GM18511 (cell line): ENCODE results near the gene PCBP3.
"Not testable (repeated sequence)": the region's sequence is repeated elsewhere in the genome, so short reads cannot be mapped to it uniquely, and the experiment has no call there.

Experiments
- ATAC-seq: cut with Tn5 transposase; IDR thresholded peaks from one replicate; pipeline ENCODE4 v1.9.1; 2021; ENCODE audit warnings: mild to moderate bottlenecking, moderate library complexity; ENCODE audit not compliant: unreplicated experiment

Gene PCBP3

DNA sequence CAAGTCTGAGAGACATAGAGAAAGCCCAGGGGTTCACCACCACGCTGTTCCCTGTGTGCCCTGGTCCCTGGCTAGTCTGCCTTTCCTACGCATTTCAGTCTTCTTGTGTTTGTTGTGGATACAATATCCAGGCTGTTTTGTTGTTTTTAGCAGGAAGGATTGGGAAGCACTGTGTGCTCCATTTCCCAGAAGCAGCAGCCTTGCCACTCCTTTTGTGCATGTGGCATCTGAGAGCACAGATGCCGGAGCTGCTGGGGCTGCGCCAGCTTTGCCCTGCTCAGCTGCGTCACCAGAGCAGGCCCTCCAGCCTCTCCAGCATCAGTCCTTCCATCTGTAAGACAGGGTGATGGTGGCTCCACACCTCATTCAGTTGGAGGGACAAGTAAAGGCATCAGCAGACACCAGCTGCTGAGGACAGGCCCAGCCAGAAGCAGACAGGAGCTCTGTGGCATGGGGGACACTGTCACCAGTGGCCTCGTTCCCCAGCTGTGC lies 243.6 kb downstream of the PCBP3 start:
- ATAC-seq = no peak

DNA sequence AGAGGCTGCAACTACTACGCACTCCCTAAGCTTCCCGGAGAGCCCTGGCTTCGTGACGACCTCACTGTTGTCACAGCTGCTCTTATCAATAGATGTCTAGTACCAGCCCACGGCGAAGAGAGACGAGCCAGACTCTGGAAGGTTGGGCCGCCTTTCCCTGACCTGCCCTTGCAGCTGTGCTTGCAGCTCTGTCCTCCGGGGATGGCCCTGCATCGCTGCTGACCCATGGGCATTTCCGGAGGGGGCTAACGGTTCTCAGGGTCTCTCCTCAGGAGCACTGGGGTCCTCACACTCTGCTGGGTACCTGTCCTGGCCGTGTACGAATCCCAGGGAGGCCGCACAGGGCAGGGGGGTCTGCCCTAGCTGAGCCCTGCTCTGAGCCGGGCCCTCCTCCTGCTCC lies 244.3 kb downstream of the PCBP3 start:
- ATAC-seq = no peak

DNA sequence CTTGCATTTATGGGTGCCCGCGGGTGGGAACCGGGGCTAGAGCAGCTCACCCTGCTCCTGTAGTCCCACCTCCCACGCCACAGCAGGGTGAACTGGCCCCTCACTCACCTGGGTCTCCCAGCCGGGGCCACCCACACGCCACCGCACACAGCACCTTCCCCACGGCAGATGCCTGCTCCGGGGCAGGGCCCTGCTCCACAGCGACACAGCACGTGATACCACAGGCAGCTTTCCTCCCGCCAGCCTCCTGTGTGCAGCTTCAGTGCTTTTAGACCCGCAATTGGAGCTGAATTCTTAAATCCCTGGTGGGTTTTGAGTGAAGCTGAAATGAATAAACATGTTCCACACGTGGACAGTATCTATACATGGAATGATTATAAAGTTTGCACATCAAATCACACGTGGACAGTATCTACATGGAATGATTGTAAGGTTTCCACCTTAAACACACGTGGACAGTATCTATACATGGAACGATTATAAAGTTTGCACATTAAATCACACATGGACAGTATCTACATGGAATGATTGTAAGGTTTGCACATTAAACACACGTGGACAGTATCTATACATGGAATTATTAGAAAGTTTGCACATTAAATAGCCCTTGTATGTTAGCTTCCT lies 245.0 kb downstream of the PCBP3 start:
- no peak for ATAC-seq

DNA sequence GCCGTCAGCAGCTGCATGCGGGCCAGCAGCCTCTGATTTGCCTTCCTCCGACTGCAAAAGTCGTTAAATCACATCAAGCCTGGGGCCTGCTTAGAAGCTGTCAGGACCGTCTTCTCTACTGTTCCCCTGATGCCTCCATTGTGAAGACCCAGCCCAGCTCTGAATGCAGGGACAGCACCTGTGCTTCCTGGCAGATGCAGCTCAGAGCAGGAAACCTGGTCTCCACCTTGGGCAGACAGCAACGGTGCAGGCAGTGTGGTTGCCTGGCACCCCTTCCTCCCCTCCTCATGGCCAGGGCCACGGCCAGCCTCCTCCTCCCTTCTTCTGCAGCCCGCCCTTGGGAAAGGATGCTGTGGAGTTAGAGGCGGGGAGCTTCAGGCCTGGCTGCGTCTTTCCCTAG lies 245.7 kb downstream of the PCBP3 start:
- ATAC-seq = no peak

DNA sequence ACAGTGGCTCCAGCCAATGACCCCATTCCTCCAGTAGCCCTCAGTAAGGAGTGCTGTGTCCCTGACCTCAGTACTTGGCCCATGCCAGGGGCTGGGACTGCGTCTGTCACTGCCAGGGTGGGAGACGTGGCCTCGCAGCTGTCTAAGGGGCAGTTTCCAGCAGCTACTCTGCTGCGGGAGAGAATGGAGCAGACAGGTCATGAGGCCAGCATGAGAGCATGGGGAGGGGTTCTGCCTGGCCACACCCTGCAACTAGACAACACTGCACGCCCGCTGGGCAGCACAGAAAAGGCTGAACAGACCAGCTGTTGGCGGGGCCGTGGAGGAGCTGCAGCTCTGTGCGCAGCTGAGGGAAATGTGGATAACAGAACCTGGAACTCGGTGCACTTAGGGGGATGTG lies 246.4 kb downstream of the PCBP3 start:
- no peak for ATAC-seq

DNA sequence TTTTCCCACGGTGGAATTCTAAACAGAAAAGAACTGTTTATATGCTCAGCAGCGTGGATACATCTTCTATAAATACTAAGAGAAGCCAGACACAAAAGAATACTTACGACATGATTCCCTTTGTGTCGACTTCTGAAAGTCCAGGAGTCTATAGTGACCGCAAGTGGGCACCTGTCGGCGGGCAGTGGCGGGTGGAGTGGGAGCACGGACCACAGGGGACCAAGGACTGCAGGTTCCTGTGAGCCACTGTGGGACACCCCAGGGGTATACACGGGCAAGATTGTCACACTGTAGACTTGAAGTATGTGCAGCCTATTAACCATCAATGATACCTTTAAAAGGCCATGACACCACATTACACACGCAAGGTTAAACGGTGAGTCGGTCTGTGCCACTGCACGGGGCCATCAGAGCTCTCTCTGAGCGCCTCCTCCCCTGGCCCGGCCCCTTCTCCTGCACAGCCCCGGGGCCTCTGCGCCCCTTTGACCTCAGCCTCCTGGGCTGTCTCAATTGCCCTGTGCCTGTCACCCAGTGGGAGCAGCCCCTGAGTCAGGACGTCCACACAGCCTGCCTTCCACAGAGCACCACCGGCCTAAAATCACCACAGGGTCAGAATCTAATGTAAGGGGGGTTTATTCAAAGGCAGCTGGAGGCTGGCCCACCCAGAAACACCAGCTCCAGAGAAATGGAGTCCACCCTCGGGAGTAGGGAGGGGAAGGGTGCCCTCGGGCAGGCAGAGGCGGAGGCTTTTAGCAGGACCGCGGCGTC lies 248.0 kb downstream of the PCBP3 start:
- no peak for ATAC-seq

DNA sequence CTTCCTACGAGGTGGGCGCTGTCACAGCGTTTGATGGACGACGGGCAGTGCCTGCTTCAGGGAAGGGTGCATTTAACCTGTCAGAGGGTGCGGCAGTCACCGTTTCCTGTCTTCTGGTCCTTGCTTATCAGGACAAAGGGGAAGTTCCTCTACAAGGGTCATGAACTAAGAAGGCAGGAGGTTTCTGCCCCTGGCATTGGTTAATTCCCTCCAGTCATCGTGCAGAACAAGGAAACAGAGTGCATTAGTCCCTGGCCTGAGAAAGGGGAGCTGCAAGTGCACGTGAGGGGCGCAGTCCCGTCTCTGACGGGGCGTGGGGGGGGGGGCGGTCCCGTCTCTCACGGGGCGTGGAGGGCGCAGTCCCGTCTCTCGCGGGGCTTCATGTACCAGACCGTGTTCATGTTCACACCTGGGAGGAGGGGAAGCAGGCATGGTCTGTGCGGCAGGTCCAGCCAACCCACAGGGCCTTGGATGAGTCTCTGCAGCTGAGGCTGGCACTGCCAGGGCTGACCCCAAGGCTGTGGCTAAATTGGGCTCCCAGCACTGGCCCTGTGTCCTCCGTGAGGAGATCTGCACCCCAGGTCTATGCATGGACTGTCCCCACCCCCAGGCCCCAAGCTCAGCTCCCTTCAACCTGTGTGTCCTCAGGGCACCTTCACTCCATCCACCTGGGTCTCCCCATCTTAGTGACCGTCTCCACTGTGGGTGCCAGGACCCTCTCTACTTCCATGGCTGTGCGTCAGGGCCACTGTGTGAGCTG lies 248.8 kb downstream of the PCBP3 start:
- ATAC-seq = no peak

DNA sequence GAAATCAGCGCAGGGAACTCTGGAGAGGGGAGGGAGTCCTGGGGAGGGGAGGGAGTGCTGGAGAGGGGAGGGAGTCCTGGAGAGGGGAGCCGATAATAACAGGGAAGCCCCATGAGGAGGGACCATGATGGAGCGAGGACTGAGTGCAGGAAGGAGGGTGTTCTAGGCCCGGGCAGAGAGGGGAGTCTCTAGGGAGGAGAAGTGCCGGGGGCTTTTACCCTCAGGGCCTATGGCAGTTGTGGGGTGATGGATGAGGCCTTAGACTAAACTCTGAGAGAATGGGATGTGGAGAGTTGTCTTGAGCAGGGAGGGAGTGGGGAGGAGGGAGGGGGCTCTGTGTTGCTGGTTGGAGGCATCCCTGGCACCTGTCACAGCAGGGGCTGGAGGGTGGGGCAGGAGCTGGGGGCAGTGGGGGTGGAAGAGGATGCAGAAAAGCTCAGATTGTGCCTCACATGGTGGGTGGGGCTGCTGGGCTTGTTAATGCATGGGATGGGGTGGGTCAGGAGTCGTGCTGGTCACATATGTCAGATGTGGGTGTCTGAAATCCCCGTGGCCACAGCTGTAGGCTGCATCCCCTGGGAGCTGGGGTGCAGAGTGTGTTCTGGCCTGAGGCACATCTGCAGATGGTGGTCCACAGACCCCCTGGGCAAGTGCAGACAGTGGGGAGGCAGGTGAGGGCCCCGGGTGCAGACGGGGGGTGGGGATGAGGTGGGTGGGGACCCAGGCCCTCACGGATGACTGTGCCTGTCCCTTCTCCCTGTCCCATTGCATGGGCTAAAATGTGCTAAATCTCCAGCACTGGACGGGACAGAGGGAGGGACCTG lies 249.6 kb downstream of the PCBP3 start:
- ATAC-seq = no peak

DNA sequence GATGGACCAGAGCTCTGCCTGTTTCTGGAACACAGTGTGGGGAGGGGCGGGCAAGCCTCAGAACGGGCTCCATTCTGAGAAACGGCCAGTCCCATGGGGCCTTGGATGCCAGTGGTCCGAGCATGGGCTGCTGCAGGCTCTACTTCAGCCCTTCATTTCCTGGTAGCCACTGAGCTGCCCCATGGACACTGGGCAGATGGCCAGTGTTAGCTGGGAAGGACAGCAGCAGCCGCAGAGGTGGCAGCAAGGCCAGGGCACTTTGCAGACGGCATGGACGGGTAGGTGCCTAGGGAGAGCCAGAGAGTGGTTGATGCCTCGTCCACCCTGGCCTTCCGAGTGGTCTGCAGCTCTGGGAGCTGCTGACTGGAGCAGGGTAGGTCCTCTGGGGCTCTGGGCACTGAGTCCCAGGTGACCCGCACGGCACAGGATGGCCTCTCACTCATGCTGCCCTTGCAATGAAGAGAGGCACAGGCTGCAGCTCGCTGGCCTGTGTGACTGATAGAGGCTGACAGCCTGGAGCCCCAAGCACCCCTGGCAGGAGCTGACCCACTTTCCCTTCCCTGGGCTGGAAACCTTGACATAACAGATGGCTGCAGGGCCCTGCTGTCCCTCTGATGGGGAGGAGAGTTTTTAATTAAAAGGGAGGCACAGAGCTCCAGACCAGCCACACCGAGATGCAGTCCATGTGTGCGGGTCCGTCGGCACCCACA lies 250.4 kb downstream of the PCBP3 start:
- no peak for ATAC-seq

DNA sequence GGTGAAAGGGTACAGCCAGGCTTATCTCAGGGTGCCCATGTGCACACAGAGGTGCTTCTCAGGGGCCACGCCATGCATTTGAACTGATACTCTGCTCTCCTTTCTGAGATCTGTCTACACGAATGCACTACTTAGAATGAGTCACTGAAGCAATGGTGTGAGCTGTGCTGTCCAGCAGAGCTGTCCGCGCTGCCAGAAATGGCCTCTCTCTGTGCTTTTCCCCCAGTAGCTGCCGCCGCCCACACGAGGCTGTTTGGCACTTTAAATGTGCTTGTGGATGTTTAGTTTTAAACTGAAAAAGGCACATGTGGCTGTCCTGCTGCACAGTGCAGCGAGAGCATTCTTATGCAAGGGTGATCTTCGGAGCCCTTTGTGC lies 250.9 kb downstream of the PCBP3 start:
- ATAC-seq = no peak

DNA sequence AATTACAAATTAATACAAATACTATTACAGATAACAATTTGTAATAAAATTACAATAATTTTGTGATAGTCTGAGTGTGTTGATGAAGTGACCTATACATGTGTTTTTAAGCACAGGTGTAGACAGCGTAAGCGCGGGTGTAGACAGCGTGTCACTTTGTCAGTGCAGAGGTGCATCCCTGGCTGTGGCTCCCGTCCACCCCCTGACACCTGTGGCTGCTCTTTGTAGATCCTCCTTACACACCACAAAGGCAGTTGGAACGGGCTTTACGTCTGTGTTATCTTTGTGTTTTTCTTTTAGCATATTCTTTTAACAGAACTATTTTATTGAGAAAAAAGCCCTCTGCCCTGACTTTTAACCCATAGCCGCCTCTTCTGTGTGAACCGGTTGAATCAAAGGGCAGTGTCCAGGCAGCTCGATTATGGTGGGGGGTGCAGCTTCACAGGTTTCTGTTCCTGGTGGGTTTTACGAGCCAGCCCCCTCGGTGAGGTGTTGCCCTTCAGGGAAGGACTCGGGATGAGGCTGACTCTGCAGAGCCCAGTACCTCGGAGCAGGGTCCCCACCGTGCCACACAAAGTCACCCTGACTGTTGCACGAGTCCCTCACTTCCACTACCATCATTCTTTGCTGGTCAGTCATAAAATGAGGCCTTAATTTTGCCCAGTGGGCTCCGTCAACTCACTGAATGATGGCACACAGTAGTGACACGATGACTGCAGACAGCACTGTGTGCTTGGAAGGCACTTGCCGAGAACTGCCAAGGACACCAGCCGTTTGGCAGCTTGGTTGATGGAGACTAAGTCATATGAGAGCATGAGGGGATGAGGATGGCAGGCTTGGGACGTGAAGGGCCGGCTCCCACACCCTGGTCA lies 251.6 kb downstream of the PCBP3 start:
- no peak for ATAC-seq

DNA sequence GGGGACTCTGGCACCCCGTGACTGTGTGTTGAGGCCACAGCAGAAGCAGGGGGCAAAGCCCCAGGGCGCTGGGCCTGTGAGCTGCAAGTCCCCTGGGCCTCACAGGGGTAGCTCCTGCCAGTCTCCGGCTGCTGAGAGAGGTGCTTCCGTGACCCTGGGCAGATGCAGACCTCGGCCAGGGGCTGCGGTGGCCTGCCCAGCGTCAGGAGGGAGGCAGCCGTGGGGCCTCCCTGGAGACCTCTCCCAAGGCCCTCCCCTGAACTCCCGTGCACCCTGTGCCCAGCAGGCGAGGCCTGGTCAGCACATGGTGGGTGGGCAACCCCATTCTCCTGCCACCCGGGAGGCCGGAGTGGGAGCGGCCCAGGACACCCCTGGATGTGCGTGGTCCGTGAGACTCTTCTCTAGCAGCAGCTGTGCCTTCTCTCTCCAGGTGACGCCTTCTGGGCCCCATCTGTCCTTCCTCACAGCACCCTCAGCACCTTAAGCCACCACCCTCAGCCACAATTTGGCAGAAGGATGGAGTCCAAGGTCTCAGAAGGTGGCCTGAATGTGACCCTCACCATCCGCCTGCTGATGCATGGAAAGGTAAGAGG lies 252.3 kb downstream of the PCBP3 start:
- ATAC-seq = no peak

DNA sequence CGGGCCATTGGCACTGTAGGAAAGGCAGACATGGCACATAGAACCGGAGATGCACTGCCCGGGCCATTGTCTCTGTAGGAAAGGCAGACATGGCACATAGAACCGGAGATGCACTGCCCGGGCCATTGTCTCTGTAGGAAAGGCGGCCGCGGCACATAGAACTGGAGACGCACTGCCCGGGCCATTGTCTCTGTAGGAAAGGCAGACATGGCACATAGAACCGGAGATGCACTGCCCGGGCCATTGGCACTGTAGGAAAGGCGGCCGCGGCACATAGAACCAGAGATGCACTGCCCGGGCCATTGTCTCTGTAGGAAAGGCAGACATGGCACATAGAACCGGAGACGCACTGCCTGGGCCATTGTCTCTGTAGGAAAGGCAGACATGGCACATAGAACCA lies 252.9 kb downstream of the PCBP3 start:
- not testable (repeated sequence) for ATAC-seq

DNA sequence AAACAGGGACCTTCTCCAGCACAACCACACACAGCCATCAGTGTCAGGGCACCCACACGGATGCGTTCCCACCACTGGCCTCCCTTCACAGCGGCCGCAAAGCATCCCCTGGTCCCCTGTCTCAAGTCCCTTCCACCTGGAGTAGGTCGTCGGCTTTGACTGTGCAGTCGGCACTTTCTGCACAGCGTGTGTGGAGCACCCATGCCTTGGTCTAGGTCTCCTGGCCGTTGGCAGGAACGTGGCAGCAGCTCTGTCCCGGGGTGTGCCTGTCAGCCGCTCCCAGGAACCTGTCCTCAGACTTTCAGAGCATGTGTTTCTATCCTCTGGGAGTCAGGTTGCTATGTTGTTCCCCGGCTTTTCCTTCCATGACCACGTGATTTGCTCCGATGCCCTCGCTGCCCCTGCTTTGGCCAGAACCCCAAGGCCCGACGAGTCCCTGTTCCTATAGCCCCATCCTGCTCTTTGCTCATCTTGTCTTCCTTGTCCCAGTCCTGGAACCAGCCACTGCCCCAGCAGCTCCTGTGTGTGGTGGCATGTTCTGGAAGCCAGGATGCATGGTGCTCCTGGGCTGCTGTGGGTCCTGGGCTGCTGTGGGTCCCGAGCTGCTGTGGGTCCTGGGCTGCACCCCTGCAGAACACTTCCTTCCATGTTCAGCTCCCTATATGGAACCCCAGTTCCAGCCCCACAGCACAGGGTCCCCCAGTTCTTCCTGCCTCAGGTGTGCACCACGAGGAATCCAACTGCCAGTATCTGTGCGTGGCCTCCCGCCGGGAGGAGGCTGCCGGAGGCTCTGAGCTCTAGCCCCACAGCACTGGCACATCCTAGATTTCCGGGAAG lies 253.9 kb downstream of the PCBP3 start:
- no peak for ATAC-seq

DNA sequence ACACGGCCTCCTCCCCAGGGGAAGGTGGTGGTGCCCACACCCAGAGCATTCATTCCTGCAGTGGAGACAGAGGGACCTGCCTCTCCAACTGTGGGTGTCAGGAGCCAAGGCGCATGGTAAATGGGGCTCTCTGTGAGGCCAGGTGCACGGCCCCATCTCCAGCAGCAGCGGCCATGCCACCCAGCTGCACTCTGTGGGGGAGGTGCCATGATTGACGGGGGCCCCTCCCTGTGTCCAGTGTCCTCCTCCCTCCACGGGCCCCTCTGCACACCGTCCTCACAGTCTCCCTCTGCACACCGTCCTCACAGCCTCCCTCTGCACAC lies 254.5 kb downstream of the PCBP3 start:
- ATAC-seq = no peak

DNA sequence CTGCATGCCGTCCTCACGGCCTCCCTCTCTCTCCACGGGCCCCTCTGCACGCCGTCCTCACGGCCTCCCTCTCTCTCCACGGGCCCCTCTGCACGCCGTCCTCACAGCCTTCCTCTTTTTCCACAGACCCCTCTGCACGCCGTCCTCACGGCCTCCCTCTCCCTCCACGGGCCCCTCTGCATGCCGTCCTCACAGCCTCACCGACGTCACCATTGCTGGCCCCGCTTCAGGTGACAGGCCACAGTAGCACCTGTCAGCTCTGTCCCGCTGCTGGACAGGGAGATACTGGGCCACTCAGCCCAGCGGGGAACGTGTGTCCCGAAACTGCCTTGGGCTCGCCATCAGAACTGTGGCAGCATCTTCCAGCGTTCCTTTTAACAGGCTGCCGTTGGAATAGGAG lies 255.3 kb downstream of the PCBP3 start:
- ATAC-seq = no peak

DNA sequence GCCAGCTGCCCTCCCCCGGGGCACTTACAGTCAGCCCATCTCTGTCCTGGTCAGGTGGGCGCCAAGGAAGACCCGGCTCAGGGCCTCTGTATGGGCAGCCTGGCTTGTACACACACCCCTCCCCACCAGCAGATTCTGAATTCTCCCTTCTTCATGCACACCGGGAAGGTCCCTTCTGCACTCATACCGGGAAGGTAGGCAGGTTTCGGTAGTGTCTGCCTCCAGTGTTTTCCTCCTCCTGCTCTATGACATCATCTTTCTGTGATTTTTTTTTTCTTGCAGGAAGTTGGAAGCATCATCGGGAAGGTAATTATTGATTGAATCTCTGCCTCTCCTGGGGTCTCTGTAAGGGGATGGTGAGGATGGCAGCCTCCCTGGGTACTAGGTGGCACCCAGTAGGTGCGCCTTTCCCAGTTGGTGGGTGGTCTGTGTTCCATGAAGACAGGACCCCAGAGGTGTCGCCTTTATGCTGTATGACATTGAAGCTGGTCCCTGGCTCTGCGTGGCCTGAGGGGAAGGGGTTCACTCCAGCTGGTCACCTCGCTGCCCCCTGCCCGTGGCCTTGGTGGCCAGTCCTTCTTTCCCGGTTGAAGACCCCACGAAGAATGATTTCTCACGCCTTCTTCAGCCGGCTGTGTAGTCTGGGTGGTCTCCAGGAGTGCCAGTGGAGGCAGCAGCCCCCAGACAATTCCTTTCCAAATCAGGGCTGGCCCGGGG lies 255.9 kb downstream of the PCBP3 start:
- ATAC-seq = no peak
